ENCODE measurements around the gene B9D1.

The B9D1 gene

GRCh38 chr17:19388791-19389785, 26.6 kb upstream of the B9D1 start:
- DNase-seq: no peak

GRCh38 chr17:19387921-19388521, 25.5 kb upstream of the B9D1 start:
- DNase-seq: peak; percentile 30

- peak; percentile 4 for DNase-seq
Measured at GRCh38 chr17:19386974-19387920, 24.7 kb upstream of the B9D1 start, which contains the start of gene MFAP4. TSS of gene MFAP4 (minus strand) at chr17:19387190. CDS start at chr17:19387155, 35 bp downstream.

GRCh38 chr17:19386051-19386929, 23.8 kb upstream of the B9D1 start:
- no peak for DNase-seq

- DNase-seq: no peak
Measured at GRCh38 chr17:19385521-19385983, 23.0 kb upstream of the B9D1 start.

GRCh38 chr17:19384723-19385391, 22.3 kb upstream of the B9D1 start:
- DNase-seq: peak; percentile 57

- DNase-seq: no peak
Measured at GRCh38 chr17:19383681-19384470, 21.4 kb upstream of the B9D1 start.

GRCh38 chr17:19382531-19383444, 20.3 kb upstream of the B9D1 start:
- no peak for DNase-seq

GRCh38 chr17:19381741-19382444, 19.4 kb upstream of the B9D1 start:
- DNase-seq: no peak

- no peak for DNase-seq
Measured at GRCh38 chr17:19381361-19381740, 18.8 kb upstream of the B9D1 start.

GRCh38 chr17:19380481-19381301, 18.2 kb upstream of the B9D1 start:
- DNase-seq: no peak

GRCh38 chr17:19379361-19380065, 17.0 kb upstream of the B9D1 start:
- no peak for DNase-seq

GRCh38 chr17:19378416-19379360, 16.2 kb upstream of the B9D1 start, which contains the start of gene MAPK7:
TSS of gene MAPK7 (plus strand) at chr17:19378498. CDS start at chr17:19378901, 403 bp downstream.
- no peak for DNase-seq

GRCh38 chr17:19377602-19378415, 15.3 kb upstream of the B9D1 start:
- DNase-seq: peak; percentile 93

GRCh38 chr17:19376811-19377210, 14.3 kb upstream of the B9D1 start:
- DNase-seq: peak; percentile 6

Measured in DMS79 treated with DMSO at 0.1 percent for 48 hours (cell line).